ENCODE results near the gene SERF2.
"Not testable (repeated sequence)": the region's sequence is repeated elsewhere in the genome, so short reads cannot be mapped to it uniquely, and the experiment has no call there.

SERF2 gene

GRCh38 chr15:43791993-43792760, at the start of gene SERF2:
TSS of gene SERF2 (plus strand) at chr15:43792320. CDS start at chr15:43792377, 57 bp downstream.
- peak; percentile 98 to 99 (median 98) for DNase-seq (ENCODE audit: low read depth in 3 of 3, low spot score in 1 of 3)

- DNase-seq (ENCODE audit: low read depth in 3 of 3, low spot score in 1 of 3), result peak; percentile 49 to 77 (median 61)
Measured at GRCh38 chr15:43746245-43746902, 45.7 kb upstream of the SERF2 start, which contains the start of gene PDIA3. TSS of gene PDIA3 (plus strand) at chr15:43746438. CDS start at chr15:43746540, 102 bp downstream.

- DNase-seq (ENCODE audit: low read depth in 3 of 3, low spot score in 1 of 3), result not testable (repeated sequence)
Measured at GRCh38 chr15:43746903-43747309, 45.2 kb upstream of the SERF2 start.

GRCh38 chr15:43748376-43748775, 43.7 kb upstream of the SERF2 start:
- DNase-seq (ENCODE audit: low read depth in 3 of 3, low spot score in 1 of 3), result no peak

- DNase-seq (ENCODE audit: low read depth in 3 of 3, low spot score in 1 of 3), result no peak
Measured at GRCh38 chr15:43749690-43750345, 42.3 kb upstream of the SERF2 start.

- DNase-seq (ENCODE audit: low read depth in 3 of 3, low spot score in 1 of 3), result no peak
Measured at GRCh38 chr15:43751885-43752284, 40.2 kb upstream of the SERF2 start.

GRCh38 chr15:43762824-43763223, 29.3 kb upstream of the SERF2 start:
- no peak for DNase-seq (ENCODE audit: low read depth in 3 of 3, low spot score in 1 of 3)

GRCh38 chr15:43763819-43764446, 28.2 kb upstream of the SERF2 start:
- DNase-seq (ENCODE audit: low read depth in 3 of 3, low spot score in 1 of 3), result no peak

GRCh38 chr15:43769584-43770228, 22.4 kb upstream of the SERF2 start:
- DNase-seq (ENCODE audit: low read depth in 3 of 3, low spot score in 1 of 3), result no peak

- no peak for DNase-seq (ENCODE audit: low read depth in 3 of 3, low spot score in 1 of 3)
Measured at GRCh38 chr15:43771816-43772215, 20.3 kb upstream of the SERF2 start.

GRCh38 chr15:43772624-43773023, 19.5 kb upstream of the SERF2 start:
- no peak for DNase-seq (ENCODE audit: low read depth in 3 of 3, low spot score in 1 of 3)

- DNase-seq (ENCODE audit: low read depth in 3 of 3, low spot score in 1 of 3), result no peak
Measured at GRCh38 chr15:43774062-43774461, 18.1 kb upstream of the SERF2 start.

GRCh38 chr15:43775411-43775965, 16.6 kb upstream of the SERF2 start:
- no peak for DNase-seq (ENCODE audit: low read depth in 3 of 3, low spot score in 1 of 3)

GRCh38 chr15:43776101-43776717, 15.9 kb upstream of the SERF2 start:
- DNase-seq (ENCODE audit: low read depth in 3 of 3, low spot score in 1 of 3), result no peak

GRCh38 chr15:43776718-43777266, 15.3 kb upstream of the SERF2 start, which contains the start of gene ELL3:
TSS of gene ELL3 (minus strand) at chr15:43776966. CDS start at chr15:43776901, 65 bp downstream.
- peak; percentile 20 to 60 (median 57) for DNase-seq (ENCODE audit: low read depth in 3 of 3, low spot score in 1 of 3)

GRCh38 chr15:43777267-43777914, 14.7 kb upstream of the SERF2 start:
- peak; percentile 30 to 69 (median 46) for DNase-seq (ENCODE audit: low read depth in 3 of 3, low spot score in 1 of 3)

GRCh38 chr15:43779016-43779415, 13.1 kb upstream of the SERF2 start:
- no peak for DNase-seq (ENCODE audit: low read depth in 3 of 3, low spot score in 1 of 3)

GRCh38 chr15:43789409-43789808, 2.7 kb upstream of the SERF2 start:
- no peak for DNase-seq (ENCODE audit: low read depth in 3 of 3, low spot score in 1 of 3)

- no peak for DNase-seq (ENCODE audit: low read depth in 3 of 3, low spot score in 1 of 3)
Measured at GRCh38 chr15:43792761-43793476, 799 bp downstream of the SERF2 start.
